WI38 (cell line): Measurements from ENCODE around the gene RNF182.

Experiments used
- H3K4me3 ChIP-seq: 2 replicates; pipeline ENCODE4 v1.5.1; 2011; ENCODE audit warnings: low read depth, mild to moderate bottlenecking, control low read depth, low read length
- TF ChIP-seq, protein P1 (sequence below): IDR thresholded peaks from 2 replicates; pipeline ENCODE4 v1.5.1; 2012; ENCODE audit warnings: low read depth, mild to moderate bottlenecking, control low read depth, low read length

Gene RNF182

DNA sequence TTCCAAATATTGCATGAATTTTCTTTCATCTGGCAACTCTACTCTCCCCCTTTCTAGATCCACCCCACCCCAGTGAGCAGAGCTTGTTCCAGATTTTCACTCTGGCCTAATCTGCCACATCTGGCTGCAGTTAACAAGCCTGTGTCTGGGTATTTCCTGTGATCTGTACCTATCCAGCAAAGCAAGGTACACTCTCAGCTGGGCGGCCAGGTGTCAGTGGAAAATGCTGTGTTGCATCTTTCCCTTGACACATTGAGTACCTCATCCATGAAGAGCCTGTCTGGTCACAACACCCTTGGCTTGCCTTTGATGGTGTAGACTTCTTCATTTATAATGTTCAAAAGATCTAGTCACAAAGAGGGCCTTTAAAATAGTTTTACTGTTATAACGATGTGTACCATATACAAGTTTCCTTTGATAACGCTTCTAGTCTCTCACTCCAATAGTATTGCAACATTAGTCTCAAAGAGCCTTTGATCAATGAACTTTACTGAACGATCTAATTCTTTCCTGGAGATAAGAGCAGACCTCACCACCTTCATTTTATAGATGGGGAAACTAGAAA, 6.0 kb upstream of the RNF182 start:
- TF ChIP-seq, protein P1, sequence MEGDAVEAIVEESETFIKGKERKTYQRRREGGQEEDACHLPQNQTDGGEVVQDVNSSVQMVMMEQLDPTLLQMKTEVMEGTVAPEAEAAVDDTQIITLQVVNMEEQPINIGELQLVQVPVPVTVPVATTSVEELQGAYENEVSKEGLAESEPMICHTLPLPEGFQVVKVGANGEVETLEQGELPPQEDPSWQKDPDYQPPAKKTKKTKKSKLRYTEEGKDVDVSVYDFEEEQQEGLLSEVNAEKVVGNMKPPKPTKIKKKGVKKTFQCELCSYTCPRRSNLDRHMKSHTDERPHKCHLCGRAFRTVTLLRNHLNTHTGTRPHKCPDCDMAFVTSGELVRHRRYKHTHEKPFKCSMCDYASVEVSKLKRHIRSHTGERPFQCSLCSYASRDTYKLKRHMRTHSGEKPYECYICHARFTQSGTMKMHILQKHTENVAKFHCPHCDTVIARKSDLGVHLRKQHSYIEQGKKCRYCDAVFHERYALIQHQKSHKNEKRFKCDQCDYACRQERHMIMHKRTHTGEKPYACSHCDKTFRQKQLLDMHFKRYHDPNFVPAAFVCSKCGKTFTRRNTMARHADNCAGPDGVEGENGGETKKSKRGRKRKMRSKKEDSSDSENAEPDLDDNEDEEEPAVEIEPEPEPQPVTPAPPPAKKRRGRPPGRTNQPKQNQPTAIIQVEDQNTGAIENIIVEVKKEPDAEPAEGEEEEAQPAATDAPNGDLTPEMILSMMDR: no peak
- H3K4me3 ChIP-seq: no peak overlapping the region

DNA sequence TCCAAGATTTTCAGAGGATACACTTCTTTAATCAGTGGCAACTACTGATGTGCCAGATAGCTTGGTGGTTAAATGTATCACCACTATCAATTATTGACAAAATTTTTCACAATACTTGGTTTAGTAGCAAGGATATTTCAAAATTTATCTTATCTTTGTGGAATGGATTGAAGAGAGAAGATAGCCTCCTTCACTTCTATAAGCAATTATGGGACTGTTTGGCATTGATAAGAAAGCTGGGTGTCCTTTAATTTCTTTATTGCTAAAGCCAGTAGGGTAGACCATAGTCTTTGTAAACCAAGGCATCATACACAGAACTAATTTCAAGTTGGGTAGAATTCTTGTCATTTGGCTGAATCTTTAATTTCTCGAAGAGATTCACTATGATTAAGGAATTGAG, 4.9 kb upstream of the RNF182 start:
- no peak overlapping the region for H3K4me3 ChIP-seq
- TF ChIP-seq, protein P1: no peak

DNA sequence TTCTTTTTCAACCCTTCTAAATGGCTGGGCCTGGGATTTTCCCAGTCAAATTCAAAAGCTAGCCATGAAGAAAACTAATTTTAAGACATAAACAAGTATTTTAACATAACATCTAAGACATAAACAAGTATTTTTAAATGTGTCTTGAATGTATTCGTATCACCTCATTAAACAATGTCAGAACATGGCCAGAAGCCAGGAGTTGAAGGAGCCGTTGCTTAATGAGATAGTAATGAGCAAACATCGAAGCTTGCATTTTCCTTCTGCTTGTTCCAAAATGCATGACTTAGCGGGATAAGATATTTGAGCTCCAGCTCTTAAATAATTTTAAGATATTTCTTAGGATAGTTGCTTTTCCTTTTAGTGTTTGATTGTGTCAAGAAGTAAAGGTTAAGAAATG, 4.2 kb upstream of the RNF182 start:
- TF ChIP-seq, protein P1: no peak
- H3K4me3 ChIP-seq: no peak overlapping the region

DNA sequence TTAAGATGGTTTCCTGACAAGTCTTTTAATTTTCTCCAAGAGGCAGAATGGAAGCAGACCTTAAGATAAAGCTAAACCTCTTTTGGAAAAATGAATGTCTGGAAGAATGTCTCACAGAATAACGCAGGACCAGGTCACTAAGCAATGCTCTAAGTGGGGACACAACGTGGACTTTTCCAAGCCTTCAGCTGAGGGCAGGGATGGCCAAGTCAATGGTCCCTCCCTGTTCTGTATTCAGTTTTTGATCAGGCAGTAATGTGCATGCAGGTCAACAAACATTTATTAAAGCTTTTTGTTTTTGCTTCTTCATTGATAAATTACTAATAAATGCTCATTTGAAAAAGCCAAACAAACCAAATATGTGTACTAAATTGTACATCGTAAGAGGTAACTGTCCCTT, 2.0 kb upstream of the RNF182 start:
- no peak overlapping the region for H3K4me3 ChIP-seq
- TF ChIP-seq, protein P1: no peak

DNA sequence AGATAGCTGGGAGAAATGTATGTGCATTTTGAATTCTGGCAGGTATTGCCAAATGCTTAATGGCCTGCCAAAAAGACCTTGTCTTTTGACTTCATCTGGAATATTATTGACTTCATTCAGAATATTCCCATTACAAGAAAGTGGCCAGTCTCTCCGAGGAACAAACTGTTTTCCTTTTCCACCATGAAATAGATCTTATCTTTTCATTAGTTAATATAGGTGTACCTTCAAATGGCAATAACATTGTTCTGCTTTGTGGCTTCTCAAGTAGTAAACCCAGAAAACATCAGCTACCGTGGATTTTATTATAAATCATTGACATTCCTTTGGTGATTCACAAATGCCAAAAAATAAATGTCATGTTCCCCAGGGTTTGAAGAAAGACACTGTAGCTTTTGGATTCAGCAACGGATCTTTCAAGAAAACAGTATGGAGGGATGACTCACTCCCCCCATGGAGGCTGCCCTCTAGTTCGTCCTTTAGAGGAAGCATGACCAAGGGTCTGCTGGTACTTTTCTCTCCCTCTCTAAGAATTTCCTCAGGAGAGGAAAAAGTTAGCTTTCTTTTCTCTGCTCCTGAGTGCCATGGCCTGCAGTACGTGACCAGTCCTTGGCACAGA, 1.1 kb upstream of the RNF182 start:
- TF ChIP-seq, protein P1: no peak
- H3K4me3 ChIP-seq: peak overlapping the region; percentile 66

DNA sequence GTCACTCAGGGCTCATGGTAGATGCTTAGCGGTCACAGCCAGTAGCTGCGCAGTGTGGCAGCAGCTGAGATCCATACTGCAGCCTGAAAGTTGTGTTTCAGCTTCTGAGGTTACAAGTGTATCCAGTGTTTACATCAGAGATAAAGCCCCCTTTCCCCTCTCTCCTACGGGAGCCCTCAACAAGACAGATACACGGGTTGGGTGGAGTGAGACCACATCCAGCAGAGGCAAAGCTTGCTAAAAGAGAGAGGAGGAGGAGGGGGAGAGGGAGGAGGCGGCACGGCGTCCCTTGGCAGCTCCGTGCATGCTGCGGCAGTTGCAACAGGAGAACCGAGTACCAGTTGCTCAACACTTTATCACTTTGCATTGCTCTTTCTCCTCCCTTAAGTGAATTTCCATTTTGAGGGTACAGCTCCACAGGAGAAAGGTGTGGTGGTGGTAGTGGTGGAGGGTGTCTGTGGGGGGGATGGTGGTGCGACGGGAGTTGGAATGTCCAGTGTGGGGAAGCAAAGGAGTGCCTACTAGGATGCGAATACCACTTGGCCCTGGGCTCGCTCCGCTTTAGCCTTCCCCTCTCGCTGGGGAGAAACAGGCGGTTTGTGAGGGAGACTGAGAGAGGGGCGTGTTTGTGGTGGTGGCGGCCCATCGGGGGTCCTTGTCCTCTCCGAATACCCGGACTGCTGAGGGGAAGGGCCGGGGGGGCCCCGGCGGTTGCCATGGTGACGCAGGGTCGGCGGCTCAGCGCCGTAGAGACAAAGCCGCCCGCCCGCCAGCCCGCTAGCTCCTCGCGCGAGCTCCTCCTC, 405 bp upstream of the RNF182 start:
- TF ChIP-seq, protein P1: no peak
- peak overlapping the region; percentile 66 for H3K4me3 ChIP-seq

DNA sequence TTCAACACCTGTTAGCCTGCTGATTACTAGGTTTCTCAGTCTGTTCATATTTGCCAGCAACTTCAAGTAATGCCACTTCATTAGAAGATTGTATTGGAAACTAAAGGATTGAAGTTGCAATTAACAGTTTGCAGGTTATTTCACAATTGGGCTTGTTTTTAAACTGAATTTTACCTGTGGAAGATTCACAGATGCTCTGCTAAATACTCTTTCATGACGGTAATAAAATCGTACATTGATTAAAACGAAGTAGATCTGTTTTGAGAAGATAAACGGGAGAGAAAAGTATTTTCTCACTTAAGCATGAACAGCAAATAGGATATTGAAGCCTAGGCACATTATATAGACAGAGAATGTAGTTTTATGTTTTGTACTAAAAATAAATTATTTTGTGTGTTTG, 1.6 kb downstream of the RNF182 start:
- TF ChIP-seq, protein P1: no peak
- no peak overlapping the region for H3K4me3 ChIP-seq
